OCI-LY3 (cell line): ENCODE measurements around the gene ACTL6B.

ENCODE experiments used
- H2AFZ ChIP-seq: fragments of 200-600, 300-600 bp; shearing (Covaris generic); 2 replicates; pipeline ENCODE4 v1.6.0; 2014; ENCODE audit warnings: antibody characterized with exemption, low read depth, low read length
- H3K27ac ChIP-seq: fragments of 200-600, 300-600 bp; sonication (generic); 2 replicates; pipeline ENCODE4 v1.5.1; 2014; ENCODE audit warnings: mild to moderate bottlenecking, low read length, moderate library complexity, mixed read lengths
- H3K27me3 ChIP-seq: fragments of 200-600, 300-600 bp; sonication (generic); 2 replicates; pipeline ENCODE4 v1.6.1; 2014; ENCODE audit warnings: low read depth, low read length, mixed read lengths
- H3K36me3 ChIP-seq: fragments of 200-600, 300-600 bp; sonication (generic); replicated peaks from 2 replicates; pipeline ENCODE3; 2014; ENCODE audit warnings: low read depth, low read length, mixed read lengths
- H3K4me1 ChIP-seq: fragments of 300-600, 200-600 bp; sonication (generic); 2 replicates; pipeline ENCODE4 v1.6.1; 2014; ENCODE audit warnings: low read length, mixed read lengths
- H3K4me2 ChIP-seq: fragments of 200-600, 300-600 bp; sonication (generic); 2 replicates; pipeline ENCODE4 v1.6.1; 2014; ENCODE audit warnings: low read length, mixed read lengths
- H3K4me3 ChIP-seq: fragments of 300-600, 200-600 bp; sonication (generic); 2 replicates; pipeline ENCODE4 v1.5.1; 2014; ENCODE audit warnings: antibody characterized with exemption, mild to moderate bottlenecking, low read length, moderate library complexity
- H3K79me2 ChIP-seq: fragments of 300-600, 200-600 bp; shearing (Covaris generic); 2 replicates; pipeline ENCODE4 v1.6.1; 2014; ENCODE audit warnings: mild to moderate bottlenecking, low read length, mixed read lengths
- H3K9ac ChIP-seq: fragments of 300-600, 200-600 bp; shearing (Covaris generic); 2 replicates; pipeline ENCODE4 v1.6.0; 2014; ENCODE audit warnings: mild to moderate bottlenecking, low read length, moderate library complexity
- H3K9me3 ChIP-seq: fragments of 200-600, 300-600 bp; shearing (Covaris generic); 2 replicates; pipeline ENCODE4 v1.6.1; 2014; ENCODE audit warnings: low read length, mixed read lengths; ENCODE audit not compliant: insufficient read depth
- H4K20me1 ChIP-seq: fragments of 200-600, 300-600 bp; sonication (generic); 2 replicates; pipeline ENCODE4 v1.6.1; 2016; ENCODE audit warnings: low read length, mixed read lengths; ENCODE audit not compliant: insufficient read depth
- CTCF ChIP-seq: fragments of 200-600, 300-600 bp; sonication (generic); IDR thresholded peaks from 2 replicates; pipeline ENCODE4 v1.5.1; 2014; ENCODE audit warnings: antibody characterized with exemption, low read length, low read depth
- EZH2phosphoT487 ChIP-seq: fragments of 200-600 bp; shearing (Covaris generic); IDR thresholded peaks from 2 replicates; pipeline ENCODE4 v1.6.1; 2018; ENCODE audit warnings: antibody characterized with exemption, mixed run types, low read depth

The ACTL6B gene

DNA sequence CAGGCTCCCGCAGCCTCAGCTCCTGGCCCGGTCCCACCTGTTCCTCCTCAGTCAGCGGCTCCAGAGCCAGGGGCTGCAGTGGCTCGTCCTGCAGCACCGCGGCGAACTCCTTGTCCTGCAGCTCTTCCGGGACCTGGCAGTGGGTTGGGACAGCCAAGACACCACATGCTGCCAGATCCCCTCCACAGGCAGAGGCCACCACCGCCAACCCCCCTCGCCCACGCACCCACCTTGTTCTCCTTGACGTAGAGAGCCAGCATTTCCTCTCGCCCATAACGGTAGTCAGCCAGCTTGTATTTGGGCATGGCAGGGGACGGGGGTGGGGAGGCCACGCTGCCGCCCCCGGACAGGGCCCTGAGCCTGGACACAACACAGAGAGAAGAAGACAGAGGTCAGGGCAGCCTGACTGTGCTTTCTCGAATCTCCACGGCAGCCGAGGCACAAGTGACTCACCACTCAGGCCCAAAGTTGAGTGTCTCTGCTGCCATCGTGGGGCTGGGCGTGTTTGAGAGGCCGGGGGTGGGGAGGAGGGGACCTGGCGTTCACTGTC is 31.6 kb upstream of the ACTL6B start:
- Histone ChIP-seq H3K36me3 (peaks cover 33% of the 10 kb centered on the region), H3K27me3 (no peaks in the 10 kb centered on the region), H4K20me1 (peaks cover 42% of the 10 kb centered on the region), H3K79me2 (peaks cover 46% of the 10 kb centered on the region), H3K4me1 (peaks cover 15% of the 10 kb centered on the region), H3K4me3 (no peak overlapping the region), H3K27ac (no peak overlapping the region), H3K9me3 (no peaks in the 10 kb centered on the region), H2AFZ (no peak overlapping the region), H3K4me2 (no peak overlapping the region), H3K9ac (no peak overlapping the region)
- TF ChIP-seq CTCF (no peak), EZH2phosphoT487 (no peak)

- H3K4me1 ChIP-seq, result peaks cover 10% of the 10 kb centered on the region
- no peak overlapping the region for H2AFZ ChIP-seq
- no peak overlapping the region for H3K4me2 ChIP-seq
- peaks cover 40% of the 10 kb centered on the region for H3K79me2 ChIP-seq
- H3K36me3 ChIP-seq, result peaks cover 37% of the 10 kb centered on the region
- H3K27ac ChIP-seq, result no peak overlapping the region
- TF ChIP-seq EZH2phosphoT487, result no peak
- H3K27me3 ChIP-seq, result no peaks in the 10 kb centered on the region
- H3K4me3 ChIP-seq, result no peak overlapping the region
- H3K9ac ChIP-seq, result no peak overlapping the region
- peaks cover 37% of the 10 kb centered on the region for H4K20me1 ChIP-seq
- H3K9me3 ChIP-seq, result no peaks in the 10 kb centered on the region
Observed at GRCh38 chr7:100687261-100687660, 31.0 kb upstream of the ACTL6B start.

DNA sequence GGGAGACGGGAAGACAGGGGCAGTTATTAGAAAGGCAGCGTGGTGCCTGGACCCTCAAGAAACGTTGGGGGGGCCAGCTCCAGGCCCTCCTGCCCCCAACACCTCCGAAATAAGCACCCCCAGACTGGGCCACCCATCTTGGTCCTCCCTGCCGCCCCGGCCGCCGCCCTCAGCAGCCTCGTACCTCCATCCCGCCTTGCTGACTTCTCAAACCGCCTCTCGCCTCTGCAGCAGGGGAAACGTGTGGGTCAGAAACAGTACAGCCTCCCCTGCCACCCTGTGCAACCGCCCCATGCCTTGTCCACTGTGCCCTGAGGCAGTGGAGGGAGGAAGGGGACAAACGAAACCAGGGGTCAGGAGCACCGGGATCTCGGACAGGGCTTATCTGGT is 30.6 kb upstream of the ACTL6B start:
- no peaks in the 10 kb centered on the region for H3K27me3 ChIP-seq
- peaks cover 36% of the 10 kb centered on the region for H3K79me2 ChIP-seq
- H3K4me1 ChIP-seq, result peaks cover 5% of the 10 kb centered on the region
- H3K4me2 ChIP-seq, result no peak overlapping the region
- H3K9ac ChIP-seq, result no peak overlapping the region
- no peak overlapping the region for H3K27ac ChIP-seq
- no peak for TF ChIP-seq EZH2phosphoT487
- no peak for TF ChIP-seq CTCF
- no peak overlapping the region for H3K4me3 ChIP-seq
- H3K9me3 ChIP-seq, result no peaks in the 10 kb centered on the region
- H2AFZ ChIP-seq, result no peak overlapping the region
- peaks cover 39% of the 10 kb centered on the region for H3K36me3 ChIP-seq
- peaks cover 32% of the 10 kb centered on the region for H4K20me1 ChIP-seq

DNA sequence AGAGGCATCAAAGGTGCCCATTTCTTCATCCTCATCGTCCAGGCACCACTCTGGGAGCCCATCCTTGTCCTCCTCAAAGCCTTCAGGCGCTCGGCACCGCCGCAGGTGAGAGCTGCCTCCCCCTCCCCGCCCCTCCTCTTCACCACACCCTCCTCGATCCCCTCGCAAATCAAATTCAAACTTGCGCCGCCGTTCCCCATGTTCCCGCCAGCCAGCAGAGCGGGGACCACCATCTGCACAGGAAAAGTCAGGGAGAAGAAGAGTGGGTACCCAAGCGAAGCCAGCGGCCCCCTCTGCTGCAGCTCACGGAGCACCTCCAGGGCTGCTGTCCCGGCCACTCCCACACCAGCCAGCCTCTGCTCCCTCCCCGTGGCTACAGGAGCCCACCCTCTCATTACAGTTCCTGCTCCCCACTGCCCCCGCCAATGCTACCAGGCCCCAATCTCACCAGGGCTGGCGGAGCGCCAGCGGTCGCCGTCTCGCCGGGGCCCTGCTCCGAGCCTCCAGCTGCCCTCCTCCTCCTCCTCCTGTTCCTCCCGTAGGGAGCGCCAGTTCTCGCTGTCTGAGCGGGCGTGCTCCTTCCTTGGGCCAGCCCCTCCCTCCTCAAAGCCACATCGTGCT is 30.1 kb upstream of the ACTL6B start:
- Histone ChIP-seq H3K27me3 (no peaks in the 10 kb centered on the region), H3K4me1 (peaks cover 4% of the 10 kb centered on the region; the same call in 1 of the 2 replicates), H3K79me2 (peaks cover 31% of the 10 kb centered on the region), H4K20me1 (peaks cover 29% of the 10 kb centered on the region), H3K27ac (no peak overlapping the region), H3K4me2 (no peak overlapping the region), H3K9ac (no peak overlapping the region), H2AFZ (no peak overlapping the region), H3K9me3 (no peaks in the 10 kb centered on the region), H3K36me3 (peaks cover 44% of the 10 kb centered on the region), H3K4me3 (no peak overlapping the region)
- TF ChIP-seq CTCF (no peak), EZH2phosphoT487 (no peak)
